Gastrocnemius medialis (tissue), 4 donors: Measurements from ENCODE around the gene CEP170B.

Experiments used
- POLR2A ChIP-seq, 2 donors: fragments of 450-650 bp; IDR thresholded peaks; one replicate each; pipeline ENCODE4 v1.6.1; 2017; ENCODE audit warnings: antibody characterized with exemption in 2 of 2, mild to moderate bottlenecking in 2 of 2, moderate library complexity in 2 of 2
- TF ChIP-seq, protein P1 (sequence below), 5 experiments: fragments of 450-650 bp in 3 of 5; fragments of 200-600 bp in 2 of 5; sonication (generic) in 2 of 5; IDR thresholded peaks in 4 of 5; conservative IDR thresholded peaks in 1 of 5; 1 replicate in 4 of 5; 2 replicates in 1 of 5; pipeline ENCODE4 v1.5.1; 2016 to 2019; ENCODE audit warnings: antibody characterized with exemption in 5 of 5, mild to moderate bottlenecking in 3 of 5, moderate library complexity in 3 of 5

- TF ChIP-seq, protein P1, sequence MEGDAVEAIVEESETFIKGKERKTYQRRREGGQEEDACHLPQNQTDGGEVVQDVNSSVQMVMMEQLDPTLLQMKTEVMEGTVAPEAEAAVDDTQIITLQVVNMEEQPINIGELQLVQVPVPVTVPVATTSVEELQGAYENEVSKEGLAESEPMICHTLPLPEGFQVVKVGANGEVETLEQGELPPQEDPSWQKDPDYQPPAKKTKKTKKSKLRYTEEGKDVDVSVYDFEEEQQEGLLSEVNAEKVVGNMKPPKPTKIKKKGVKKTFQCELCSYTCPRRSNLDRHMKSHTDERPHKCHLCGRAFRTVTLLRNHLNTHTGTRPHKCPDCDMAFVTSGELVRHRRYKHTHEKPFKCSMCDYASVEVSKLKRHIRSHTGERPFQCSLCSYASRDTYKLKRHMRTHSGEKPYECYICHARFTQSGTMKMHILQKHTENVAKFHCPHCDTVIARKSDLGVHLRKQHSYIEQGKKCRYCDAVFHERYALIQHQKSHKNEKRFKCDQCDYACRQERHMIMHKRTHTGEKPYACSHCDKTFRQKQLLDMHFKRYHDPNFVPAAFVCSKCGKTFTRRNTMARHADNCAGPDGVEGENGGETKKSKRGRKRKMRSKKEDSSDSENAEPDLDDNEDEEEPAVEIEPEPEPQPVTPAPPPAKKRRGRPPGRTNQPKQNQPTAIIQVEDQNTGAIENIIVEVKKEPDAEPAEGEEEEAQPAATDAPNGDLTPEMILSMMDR (IDR thresholded peaks at IDR 0.05 in 4 of 5, conservative IDR thresholded peaks at IDR 0.05 in 1 of 5): no peak
- no peak for TF ChIP-seq POLR2A (IDR thresholded peaks at IDR 0.05)
Observed at GRCh38 chr14:104877066-104877805, 12.2 kb downstream of the CEP170B start.
